Measurements from ENCODE around the gene ZBTB7C. TPM values are rescaled to one million over a fixed set of nuclear protein-coding genes. Genes with fewer than 3 reads are reported as not detected.
A peak's percentile ranks its signal among the peaks of the same experiment; 100 is the strongest.

The ZBTB7C gene
- total and polyA plus RNA-seq, 9 of the 15 experiments (the other 6 are each of a cell fraction or from before 2014, with no cell fraction given): not detected

- H3K4me1 ChIP-seq (replicated peaks in 1 of 2; ENCODE audit: control insufficient read depth in 2 of 2, insufficient read depth in 2 of 2, low read length in 2 of 2): no peaks in the 10 kb centered on the region
- H2AFZ ChIP-seq (ENCODE audit: low read depth, low read length): no peak overlapping the region
- no peak overlapping the region for H3K9ac ChIP-seq (ENCODE audit: insufficient read depth in 1 of 2, low read depth in 2 of 2, low read length in 2 of 2)
- no peaks in the 10 kb centered on the region for H4K20me1 ChIP-seq (replicated peaks; ENCODE audit: control insufficient read depth, insufficient read depth, low read length)
- H3K9me3 ChIP-seq (replicated peaks; ENCODE audit: control insufficient read depth, insufficient read depth, low read depth, low read length): no peaks in the 10 kb centered on the region
- no peaks in the 10 kb centered on the region for H3K36me3 ChIP-seq (ENCODE audit: control insufficient read depth, insufficient read depth, low read length)
- BruUV-seq (replicated peaks): no TSS peak
- FAIRE-seq (no peak), DNase-seq (ENCODE audit: extremely low read depth in 1 of 4, low spot score in 3 of 4) (no peak), ATAC-seq (no peak)
- in situ Hi-C loops (cut with MboI): no loop called here
- 5% methylated on average over 4 of the region's 4 CpGs for WGBS (ENCODE audit: insufficient coverage, low coverage, missing lambda C conversion rate)
- H3K4me3 ChIP-seq: no peak overlapping the region
- H3K79me2 ChIP-seq (ENCODE audit: control insufficient read depth, insufficient read depth, low read length): no peaks in the 10 kb centered on the region
- H3K9me1 ChIP-seq (ENCODE audit: control insufficient read depth, insufficient read depth, low read length): no peaks in the 10 kb centered on the region
- intact Hi-C loops (cut with micrococcal nuclease): no loop called here
- no peak overlapping the region for H3K27ac ChIP-seq (ENCODE audit: extremely low read depth, low read depth, low read length)
- POLR2A ChIA-PET: interaction anchor here (1.5 kb wide), 1 partner anchor 10 kb away, joined by 6 read pairs; no protein-coding TSS in a partner anchor
- no peak overlapping the region for H3K4me2 ChIP-seq (ENCODE audit: insufficient read depth, low read length)
- no peak for TF ChIP-seq ARHGAP35 (IDR thresholded peaks at IDR 0.05; ENCODE audit: partially characterized antibody)
- peak in 1 of 3 experiments; percentile 38; a peak in 1 of 6 replicates for TF ChIP-seq ZBTB11 (CRISPR knock-in tag; IDR thresholded peaks at IDR 0.05)
- H3K27me3 ChIP-seq (ENCODE audit: control insufficient read depth in 2 of 2, insufficient read depth in 2 of 2, low read length in 2 of 2): peaks cover 0 to 18% of the 10 kb centered on the region in 2 experiments; a peak in 2 of 5 replicates
- CTCF ChIA-PET (ENCODE audit: low intra/inter-chr PET ratio): no interaction called here
Observed at GRCh38 chr18:48181857-48182256, 227.3 kb downstream of the ZBTB7C start.

All from K562 (cell line).